Smooth muscle cell of the brain vasculature (primary cell): ENCODE data around the gene FRMPD2.
"Not testable (repeated sequence)": the region's sequence is repeated elsewhere in the genome, so short reads cannot be mapped to it uniquely, and the experiment has no call there.

Experiments used
- DNase-seq: peaks from one replicate; pipeline ENCODE4 v3.0.0-alpha.2; 2012; ENCODE audit warnings: low read depth, low spot score

The FRMPD2 gene

GRCh38 chr10:48206482-48207250 lies 67.8 kb downstream of the FRMPD2 start:
- DNase-seq: no peak

GRCh38 chr10:48205918-48206317 lies 68.6 kb downstream of the FRMPD2 start:
- DNase-seq: no peak

- no peak for DNase-seq
Observed at GRCh38 chr10:48199580-48200377, 74.7 kb downstream of the FRMPD2 start.

GRCh38 chr10:48197236-48197899 lies 77.1 kb downstream of the FRMPD2 start:
- no peak for DNase-seq

GRCh38 chr10:48195803-48196202 lies 78.7 kb downstream of the FRMPD2 start:
- DNase-seq: no peak

GRCh38 chr10:48194830-48195229 lies 79.7 kb downstream of the FRMPD2 start:
- no peak for DNase-seq

- DNase-seq: no peak
Observed at GRCh38 chr10:48193556-48193955, 80.9 kb downstream of the FRMPD2 start.

GRCh38 chr10:48192881-48193450 lies 81.5 kb downstream of the FRMPD2 start:
- DNase-seq: no peak

GRCh38 chr10:48187713-48188485 lies 86.6 kb downstream of the FRMPD2 start:
- DNase-seq: no peak

GRCh38 chr10:48187126-48187525 lies 87.4 kb downstream of the FRMPD2 start:
- DNase-seq: no peak

GRCh38 chr10:48186264-48186804 lies 88.2 kb downstream of the FRMPD2 start:
- not testable (repeated sequence) for DNase-seq

- DNase-seq: no peak
Observed at GRCh38 chr10:48184224-48184623, 90.3 kb downstream of the FRMPD2 start.

- DNase-seq: not testable (repeated sequence)
Observed at GRCh38 chr10:48172715-48173114, 101.8 kb downstream of the FRMPD2 start.

- DNase-seq: not testable (repeated sequence)
Observed at GRCh38 chr10:48160670-48161069, 113.8 kb downstream of the FRMPD2 start.

GRCh38 chr10:48160163-48160562 lies 114.3 kb downstream of the FRMPD2 start:
- DNase-seq: not testable (repeated sequence)

GRCh38 chr10:48154211-48155140 lies 120.0 kb downstream of the FRMPD2 start:
- not testable (repeated sequence) for DNase-seq

GRCh38 chr10:48147643-48148042 lies 126.9 kb downstream of the FRMPD2 start:
- not testable (repeated sequence) for DNase-seq

- DNase-seq: not testable (repeated sequence)
Observed at GRCh38 chr10:48143721-48144642, 130.5 kb downstream of the FRMPD2 start.

GRCh38 chr10:48140949-48141348 lies 133.5 kb downstream of the FRMPD2 start:
- not testable (repeated sequence) for DNase-seq
